HCT116 (cell line): ENCODE data around the gene ESCO1. TPM values are rescaled to one million over a fixed set of nuclear protein-coding genes. Genes with fewer than 3 reads are reported as not detected.
A peak's percentile ranks its signal among the peaks of the same experiment; 100 is the strongest.
"Not testable (repeated sequence)": the region's sequence is repeated elsewhere in the genome, so short reads cannot be mapped to it uniquely, and the experiment has no call there.

Experiments used
- ATAC-seq: fragments of 200-7000 bp; cut with Tn5 transposase; 2 replicates; pipeline ENCODE4 v1.9.1; 2020; ENCODE audit warnings: mild to moderate bottlenecking, moderate library complexity
- BruUV-seq: library from RNA; stranded (reverse); fragments of 400-500 nt; replicated peaks from 2 replicates; lab custom pipeline; 2021; lab: Mats Ljungman, UMichigan
- CTCF ChIA-PET: fragments of 300-600 bp; sonication (Branson Sonifier 250); formaldehyde crosslinking; loops from one replicate; lab custom pipeline; 2021; ENCODE audit warnings: antibody characterized with exemption; lab: Charles Lee
- POLR2A ChIA-PET: fragments of 300-600, 350-600 bp; sonication (Branson Sonifier 250); formaldehyde crosslinking; loops from one replicate; lab custom pipeline; 2021; ENCODE audit warnings: antibody characterized with exemption; lab: Charles Lee
- RAD21 ChIA-PET, 2 experiments: fragments of 300-600 bp; sonication (Branson Sonifier 250); formaldehyde crosslinking; loops; one replicate each; lab custom pipeline; 2023; ENCODE audit warnings: low total read pairs in 2 of 2; ENCODE audit not compliant: uncharacterized antibody in 2 of 2, unreplicated experiment in 2 of 2, low non-redundant PET in 1 of 2; lab: Charles Lee
- DNase-seq: peaks from one replicate; pipeline ENCODE4 v3.0.0-alpha.2; 2010; ENCODE audit warnings: low read depth, low spot score
- H2AFZ ChIP-seq: fragments of 200-600 bp; shearing (Covaris generic), sonication (generic); 2 replicates; pipeline ENCODE4 v1.6.1; 2017; ENCODE audit warnings: low read depth, mixed run types, mixed read lengths, antibody characterized with exemption, low read length; ENCODE audit not compliant: poor library complexity, severe bottlenecking
- H3K27ac ChIP-seq: 2 replicates; pipeline ENCODE4 v1.5.1; 2012; ENCODE audit warnings: low read depth, low read length
- H3K27me3 ChIP-seq: fragments of 200-600 bp; sonication (generic); 2 replicates; pipeline ENCODE4 v1.6.1; 2016; ENCODE audit warnings: mixed run types, low read length, mixed read lengths; ENCODE audit not compliant: insufficient read depth
- H3K36me3 ChIP-seq, 2 experiments: fragments of 200-500 bp in 1 of 2; fragments of 200-600 bp in 1 of 2; sonication (Bioruptor generic) in 1 of 2; sonication (generic) in 1 of 2; 2 replicates each; pipeline versions ENCODE4 v1.5.1 to v1.6.1; 2014 to 2016; ENCODE audit warnings: low read length in 2 of 2, inconsistent platforms in 1 of 2, mixed read lengths in 1 of 2, mixed run types in 1 of 2; ENCODE audit not compliant: insufficient read depth in 2 of 2, control insufficient read depth in 1 of 2
- H3K4me1 ChIP-seq, 2 experiments: fragments of 200-600 bp in 1 of 2; sonication (generic) in 1 of 2; 2 replicates each; pipeline versions ENCODE4 v1.5.1 to v1.6.1; 2012 to 2017; ENCODE audit warnings: low read length in 2 of 2, inconsistent platforms in 1 of 2, mild to moderate bottlenecking in 1 of 2, mixed read lengths in 1 of 2, mixed run types in 1 of 2, moderate library complexity in 1 of 2; ENCODE audit not compliant: insufficient read depth in 2 of 2, control insufficient read depth in 1 of 2
- H3K4me2 ChIP-seq: fragments of 200-600 bp; sonication (generic); 2 replicates; pipeline ENCODE4 v1.6.1; 2017; ENCODE audit warnings: mixed run types, low read length, mixed read lengths
- H3K4me3 ChIP-seq, 2 experiments: fragments of 200-600 bp in 1 of 2; sonication (generic) in 1 of 2; replicated peaks in 1 of 2; 2 replicates each; pipeline ENCODE4 v1.5.1; 2011 to 2016; ENCODE audit warnings: low read length in 2 of 2, control low read depth in 1 of 2, low read depth in 1 of 2, mild to moderate bottlenecking in 1 of 2, mixed read lengths in 1 of 2, mixed run types in 1 of 2
- H3K79me2 ChIP-seq: fragments of 200-600 bp; sonication (generic); 2 replicates; pipeline ENCODE4 v1.6.1; 2017; ENCODE audit warnings: mild to moderate bottlenecking, mixed run types, low read length, moderate library complexity, mixed read lengths; ENCODE audit not compliant: insufficient read depth
- H3K9ac ChIP-seq: fragments of 200-600 bp; sonication (generic); 2 replicates; pipeline ENCODE4 v1.6.1; 2016; ENCODE audit warnings: low read length, mixed read lengths
- H3K9me2 ChIP-seq: fragments of 200-600 bp; sonication (generic), shearing (Covaris generic); 2 replicates; pipeline ENCODE4 v1.6.1; 2017; ENCODE audit warnings: mixed run types, mild to moderate bottlenecking, moderate library complexity; ENCODE audit not compliant: insufficient read depth
- H3K9me3 ChIP-seq, 2 experiments: fragments of 200-500 bp in 1 of 2; fragments of 200-600 bp in 1 of 2; sonication (Bioruptor generic) in 1 of 2; sonication (generic) in 1 of 2; 2 replicates each; pipeline ENCODE4 v1.6.1; 2014 to 2017; ENCODE audit warnings: low read length in 2 of 2, mixed read lengths in 2 of 2, inconsistent platforms in 1 of 2, low read depth in 1 of 2, mild to moderate bottlenecking in 1 of 2, mixed run types in 1 of 2, moderate library complexity in 1 of 2; ENCODE audit not compliant: control insufficient read depth in 1 of 2, insufficient read depth in 1 of 2
- H4K20me1 ChIP-seq: fragments of 200-600 bp; sonication (generic), shearing (Covaris generic); 2 replicates; pipeline ENCODE4 v1.6.1; 2017; ENCODE audit warnings: mixed run types, mild to moderate bottlenecking, moderate library complexity; ENCODE audit not compliant: insufficient read depth
- CBX3 ChIP-seq: IDR thresholded peaks from 2 replicates; pipeline ENCODE4 v1.6.1; 2012; ENCODE audit warnings: low read depth
- CEBPB ChIP-seq: IDR thresholded peaks from 2 replicates; pipeline ENCODE4 v1.6.1; 2012; ENCODE audit warnings: low read depth
- EGR1 ChIP-seq: IDR thresholded peaks from 2 replicates; pipeline ENCODE4 v1.6.1; 2012; ENCODE audit warnings: low read depth
- ELF1 ChIP-seq: IDR thresholded peaks from 2 replicates; pipeline ENCODE4 v1.6.1; 2012; ENCODE audit warnings: low read depth, borderline replicate concordance
- JUND ChIP-seq: IDR thresholded peaks from 2 replicates; pipeline ENCODE4 v1.6.1; 2012
- POLR2AphosphoS5 ChIP-seq: IDR thresholded peaks from 2 replicates; pipeline ENCODE4 v1.6.1; 2011; ENCODE audit warnings: mild to moderate bottlenecking, low read depth, low read length, moderate library complexity
- SRF ChIP-seq: IDR thresholded peaks from 2 replicates; pipeline ENCODE4 v1.6.1; 2012; ENCODE audit warnings: low read depth
- YY1 ChIP-seq: IDR thresholded peaks from 2 replicates; pipeline ENCODE4 v1.6.1; 2011; ENCODE audit warnings: low read length, low read depth, moderate library complexity, mild to moderate bottlenecking; ENCODE audit not compliant: insufficient replicate concordance; ENCODE audit errors: extremely low read depth
- intact Hi-C: fragments of 100-400 bp; cut with micrococcal nuclease; formaldehyde crosslinking; loops from 2 replicates; pipeline ENCODE4 v1.10.0; 2022
- total RNA-seq: library from RNA; stranded (reverse); gene quantifications from one replicate; pipeline ENCODE4 v1.2.1, GENCODE V29; 2021; ENCODE audit not compliant: unreplicated experiment
- TF ChIP-seq, protein P1 (sequence below), 3 experiments: fragments of 200-600 bp in 1 of 3; sonication (generic) in 1 of 3; IDR thresholded peaks in 2 of 3; conservative IDR thresholded peaks in 1 of 3; 2 replicates each; pipeline ENCODE4 v1.5.1; 2012 to 2017; ENCODE audit warnings: low read depth in 2 of 3, low read length in 2 of 3, antibody characterized with exemption in 1 of 3, borderline replicate concordance in 1 of 3, control low read depth in 1 of 3, mild to moderate bottlenecking in 1 of 3, mixed read lengths in 1 of 3, mixed run types in 1 of 3, moderate library complexity in 1 of 3; ENCODE audit not compliant: insufficient read depth in 1 of 3

ESCO1 gene
- total RNA-seq, 1 experiment from 2014 or later = 19.6 TPM

DNA sequence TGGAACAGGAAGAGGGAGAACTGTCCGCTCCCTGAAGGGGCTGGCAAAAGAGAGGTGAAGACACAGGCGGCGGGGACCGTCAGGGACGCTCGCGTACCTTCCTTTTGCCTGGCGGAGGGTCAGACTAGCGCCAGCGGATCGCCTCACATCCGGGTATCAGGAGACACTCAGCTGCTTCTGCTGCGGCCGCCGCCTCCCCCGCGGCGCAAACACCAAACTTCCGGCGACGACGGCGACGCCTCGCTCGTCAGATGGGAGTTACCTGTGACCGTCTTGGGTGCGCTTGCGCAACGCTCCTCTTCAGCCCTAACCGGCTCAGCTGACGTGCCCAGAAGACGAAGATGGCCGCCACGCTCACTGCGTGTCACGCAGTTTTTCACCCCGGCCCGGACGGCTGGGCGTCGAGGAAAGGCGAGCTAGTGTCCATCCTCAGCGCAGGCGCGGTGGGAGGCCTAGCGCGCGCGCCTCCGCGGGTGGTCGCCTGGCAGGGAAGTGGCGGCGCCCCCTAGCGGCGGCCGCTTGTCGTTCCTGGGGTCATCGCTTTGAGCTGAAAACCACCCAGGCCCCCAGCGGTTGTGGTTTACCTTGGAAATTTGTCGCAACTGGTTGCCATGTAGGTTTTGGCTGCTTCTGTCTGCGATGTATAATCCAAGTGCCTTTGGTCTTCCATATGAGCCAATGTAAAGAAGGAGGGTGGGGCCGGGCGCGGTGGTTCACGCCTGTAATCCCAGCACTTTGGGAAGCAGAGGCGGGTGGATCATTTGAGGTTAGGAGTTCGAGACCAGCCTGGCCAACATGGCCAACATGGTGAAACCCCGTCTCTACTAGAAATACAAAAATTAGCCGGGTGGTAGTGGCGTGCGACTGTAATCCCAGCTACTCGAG, at the start of gene ESCO1 (continued):
- TF ChIP-seq, protein P1, sequence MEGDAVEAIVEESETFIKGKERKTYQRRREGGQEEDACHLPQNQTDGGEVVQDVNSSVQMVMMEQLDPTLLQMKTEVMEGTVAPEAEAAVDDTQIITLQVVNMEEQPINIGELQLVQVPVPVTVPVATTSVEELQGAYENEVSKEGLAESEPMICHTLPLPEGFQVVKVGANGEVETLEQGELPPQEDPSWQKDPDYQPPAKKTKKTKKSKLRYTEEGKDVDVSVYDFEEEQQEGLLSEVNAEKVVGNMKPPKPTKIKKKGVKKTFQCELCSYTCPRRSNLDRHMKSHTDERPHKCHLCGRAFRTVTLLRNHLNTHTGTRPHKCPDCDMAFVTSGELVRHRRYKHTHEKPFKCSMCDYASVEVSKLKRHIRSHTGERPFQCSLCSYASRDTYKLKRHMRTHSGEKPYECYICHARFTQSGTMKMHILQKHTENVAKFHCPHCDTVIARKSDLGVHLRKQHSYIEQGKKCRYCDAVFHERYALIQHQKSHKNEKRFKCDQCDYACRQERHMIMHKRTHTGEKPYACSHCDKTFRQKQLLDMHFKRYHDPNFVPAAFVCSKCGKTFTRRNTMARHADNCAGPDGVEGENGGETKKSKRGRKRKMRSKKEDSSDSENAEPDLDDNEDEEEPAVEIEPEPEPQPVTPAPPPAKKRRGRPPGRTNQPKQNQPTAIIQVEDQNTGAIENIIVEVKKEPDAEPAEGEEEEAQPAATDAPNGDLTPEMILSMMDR (IDR thresholded peaks at IDR 0.05 in 2 of 3, conservative IDR thresholded peaks at IDR 0.05 in 1 of 3; ENCODE audit: borderline replicate concordance in 1 of 3, insufficient read depth in 1 of 3, low read depth in 2 of 3, low read length in 2 of 3) = peak in 2 of 3 experiments; percentile 67 to 81; a peak in 4 of 6 replicates
- TF ChIP-seq SRF = no peak
- peak; percentile 93 for TF ChIP-seq POLR2AphosphoS5
- TF ChIP-seq ELF1 = no peak
- TF ChIP-seq JUND = no peak
- TF ChIP-seq YY1 = peak; percentile 94
- no peak for TF ChIP-seq CEBPB
- no peak for TF ChIP-seq CBX3
- no peak for TF ChIP-seq EGR1

DNA sequence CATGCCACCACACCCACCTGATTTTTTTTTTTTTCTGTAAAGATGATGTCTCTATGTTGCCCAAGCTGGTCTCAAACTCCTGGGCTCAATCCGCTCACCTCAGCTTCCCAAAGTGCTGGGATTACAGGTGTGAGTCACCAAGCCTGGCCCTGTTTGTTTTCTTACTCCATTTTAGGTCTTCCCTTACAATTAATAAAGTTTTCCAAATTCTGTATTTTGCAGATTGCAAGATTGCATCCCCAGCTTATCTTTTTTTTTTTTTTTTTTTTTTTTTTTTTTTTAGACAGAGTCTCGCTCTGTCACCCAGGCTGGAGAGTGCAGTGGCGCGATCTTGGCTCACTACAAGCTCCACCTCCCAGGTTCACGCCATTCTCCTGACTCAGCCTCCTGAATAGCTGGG, 39.9 kb upstream of the ESCO1 start:
- DNase-seq, H3K9me2 ChIP-seq, H3K4me3 ChIP-seq, POLR2A ChIA-PET, RAD21 ChIA-PET, H3K9ac ChIP-seq, H3K27me3 ChIP-seq, H3K9me3 ChIP-seq, H3K4me2 ChIP-seq, H3K27ac ChIP-seq, BruUV-seq, H3K79me2 ChIP-seq, H2AFZ ChIP-seq, ATAC-seq, CTCF ChIA-PET, H4K20me1 ChIP-seq, H3K36me3 ChIP-seq, intact Hi-C loops: not testable (repeated sequence)
- H3K4me1 ChIP-seq = peaks cover 7 to 34% of the 10 kb centered on the region in 2 experiments
